ENCODE data around the gene ROBO1. TPM values are rescaled to one million over a fixed set of nuclear protein-coding genes. Genes with fewer than 3 reads are reported as not detected.

Gene ROBO1
- polyA plus RNA-seq, 1 donor (not counting 4 experiments of a cell fraction or from before 2014, with no cell fraction given): 27.1 TPM

- H3K27me3 ChIP-seq (ENCODE audit: control insufficient read depth, extremely low read depth, insufficient read depth, low read length): no peaks in the 10 kb centered on the region
- H3K9me3 ChIP-seq (ENCODE audit: control insufficient read depth, low read depth, low read length): no peaks in the 10 kb centered on the region
- peak; percentile 43 for FAIRE-seq
- no peak overlapping the region for H3K4me2 ChIP-seq (ENCODE audit: control insufficient read depth, extremely low read depth, insufficient read depth, low read depth, low read length)
- H2AFZ ChIP-seq (ENCODE audit: control insufficient read depth, low read length): no peak overlapping the region
- peaks cover 11% of the 10 kb centered on the region for H3K4me1 ChIP-seq (ENCODE audit: control insufficient read depth, extremely low read depth, insufficient read depth, low read length)
- peaks cover 0 to 2% of the 10 kb centered on the region in 2 experiments for H3K36me3 ChIP-seq (ENCODE audit: control insufficient read depth in 2 of 2, extremely low read depth in 1 of 2, insufficient read depth in 2 of 2, low read length in 2 of 2)
- H4K20me1 ChIP-seq (ENCODE audit: control insufficient read depth, extremely low read depth, insufficient read depth, low read length): no peaks in the 10 kb centered on the region
- no peak overlapping the region for H3K9ac ChIP-seq (ENCODE audit: control insufficient read depth, extremely low read depth, insufficient read depth, low read length)
- no peaks in the 10 kb centered on the region for H3K9me1 ChIP-seq (ENCODE audit: control insufficient read depth, extremely low read depth, insufficient read depth, low read length)
- no peak for TF ChIP-seq EZH2 (IDR thresholded peaks at IDR 0.05; ENCODE audit: low read length)
- peaks cover 2% of the 10 kb centered on the region for H3K79me2 ChIP-seq (ENCODE audit: control insufficient read depth, insufficient read depth, low read length)
- dilution Hi-C loops (cut with MboI; ENCODE audit: extremely low pct_ligation_motif_present, low sequenced_read_pairs): no loop called here
- no peak overlapping the region for H3K4me3 ChIP-seq (ENCODE audit: control insufficient read depth in 2 of 3, extremely low read depth in 1 of 3, insufficient read depth in 2 of 3, low read depth in 1 of 3, low read length in 3 of 3)
- no peak for DNase-seq (ENCODE audit: low read depth, low spot score)
- no peak overlapping the region for H3K27ac ChIP-seq (ENCODE audit: control insufficient read depth, insufficient read depth, low read length)
Observed at GRCh38 chr3:78940128-78940527, 827.7 kb downstream of the ROBO1 start.

- DNase-seq (ENCODE audit: low read depth, low spot score): no peak
- Histone ChIP-seq H2AFZ (ENCODE audit: control insufficient read depth, low read length) (no peak overlapping the region), H3K4me3 (ENCODE audit: control insufficient read depth in 2 of 3, extremely low read depth in 1 of 3, insufficient read depth in 2 of 3, low read depth in 1 of 3, low read length in 3 of 3) (no peak overlapping the region), H4K20me1 (ENCODE audit: control insufficient read depth, extremely low read depth, insufficient read depth, low read length) (no peaks in the 10 kb centered on the region), H3K9me3 (ENCODE audit: control insufficient read depth, low read depth, low read length) (no peaks in the 10 kb centered on the region), H3K36me3 (ENCODE audit: control insufficient read depth in 2 of 2, extremely low read depth in 1 of 2, insufficient read depth in 2 of 2, low read length in 2 of 2) (peaks cover 0 to 2% of the 10 kb centered on the region in 2 experiments), H3K27ac (ENCODE audit: control insufficient read depth, insufficient read depth, low read length) (no peak overlapping the region), H3K4me1 (ENCODE audit: control insufficient read depth, extremely low read depth, insufficient read depth, low read length) (peaks cover 11% of the 10 kb centered on the region), H3K27me3 (ENCODE audit: control insufficient read depth, extremely low read depth, insufficient read depth, low read length) (no peaks in the 10 kb centered on the region), H3K4me2 (ENCODE audit: control insufficient read depth, extremely low read depth, insufficient read depth, low read depth, low read length) (no peak overlapping the region), H3K9me1 (ENCODE audit: control insufficient read depth, extremely low read depth, insufficient read depth, low read length) (no peaks in the 10 kb centered on the region), H3K79me2 (ENCODE audit: control insufficient read depth, insufficient read depth, low read length) (peaks cover 2% of the 10 kb centered on the region), H3K9ac (ENCODE audit: control insufficient read depth, extremely low read depth, insufficient read depth, low read length) (no peak overlapping the region)
- FAIRE-seq: no peak
- dilution Hi-C loops (cut with MboI; ENCODE audit: extremely low pct_ligation_motif_present, low sequenced_read_pairs): no loop called here
- TF ChIP-seq CTCF (optimal IDR thresholded peaks at IDR 0.05 in 1 of 3, IDR thresholded peaks at IDR 0.05 in 1 of 3, conservative IDR thresholded peaks at IDR 0.05 in 1 of 3; ENCODE audit: extremely low read depth in 1 of 3, insufficient read depth in 2 of 3, low read length in 3 of 3) (no peak), EZH2 (IDR thresholded peaks at IDR 0.05; ENCODE audit: low read length) (no peak)
Observed at GRCh38 chr3:78937475-78937874, 830.3 kb downstream of the ROBO1 start.

- Histone ChIP-seq H3K9me3 (ENCODE audit: control insufficient read depth, low read depth, low read length) (no peaks in the 10 kb centered on the region), H3K27ac (ENCODE audit: control insufficient read depth, insufficient read depth, low read length) (no peak overlapping the region), H2AFZ (ENCODE audit: control insufficient read depth, low read length) (no peak overlapping the region), H3K9me1 (ENCODE audit: control insufficient read depth, extremely low read depth, insufficient read depth, low read length) (no peaks in the 10 kb centered on the region), H3K79me2 (ENCODE audit: control insufficient read depth, insufficient read depth, low read length) (peaks cover 4% of the 10 kb centered on the region), H3K4me1 (ENCODE audit: control insufficient read depth, extremely low read depth, insufficient read depth, low read length) (no peaks in the 10 kb centered on the region), H4K20me1 (ENCODE audit: control insufficient read depth, extremely low read depth, insufficient read depth, low read length) (no peaks in the 10 kb centered on the region), H3K4me2 (ENCODE audit: control insufficient read depth, extremely low read depth, insufficient read depth, low read depth, low read length) (no peak overlapping the region), H3K4me3 (ENCODE audit: control insufficient read depth in 2 of 3, extremely low read depth in 1 of 3, insufficient read depth in 2 of 3, low read depth in 1 of 3, low read length in 3 of 3) (no peak overlapping the region), H3K27me3 (ENCODE audit: control insufficient read depth, extremely low read depth, insufficient read depth, low read length) (no peaks in the 10 kb centered on the region), H3K36me3 (ENCODE audit: control insufficient read depth in 2 of 2, extremely low read depth in 1 of 2, insufficient read depth in 2 of 2, low read length in 2 of 2) (no peaks in the 10 kb centered on the region), H3K9ac (ENCODE audit: control insufficient read depth, extremely low read depth, insufficient read depth, low read length) (no peak overlapping the region)
- dilution Hi-C loops (cut with MboI; ENCODE audit: extremely low pct_ligation_motif_present, low sequenced_read_pairs): no loop called here
- TF ChIP-seq EZH2 (IDR thresholded peaks at IDR 0.05; ENCODE audit: low read length) (no peak), CTCF (optimal IDR thresholded peaks at IDR 0.05 in 1 of 3, IDR thresholded peaks at IDR 0.05 in 1 of 3, conservative IDR thresholded peaks at IDR 0.05 in 1 of 3; ENCODE audit: extremely low read depth in 1 of 3, insufficient read depth in 2 of 3, low read length in 3 of 3) (no peak)
- no peak for FAIRE-seq
- DNase-seq (ENCODE audit: low read depth, low spot score): no peak
Observed at GRCh38 chr3:78927759-78928158, 840.0 kb downstream of the ROBO1 start.
